ENCODE results near the gene KIF6.
A peak's percentile ranks its signal among the peaks of the same experiment; 100 is the strongest.
"Not testable (repeated sequence)": the region's sequence is repeated elsewhere in the genome, so short reads cannot be mapped to it uniquely, and the experiment has no call there.

Gene KIF6

DNA sequence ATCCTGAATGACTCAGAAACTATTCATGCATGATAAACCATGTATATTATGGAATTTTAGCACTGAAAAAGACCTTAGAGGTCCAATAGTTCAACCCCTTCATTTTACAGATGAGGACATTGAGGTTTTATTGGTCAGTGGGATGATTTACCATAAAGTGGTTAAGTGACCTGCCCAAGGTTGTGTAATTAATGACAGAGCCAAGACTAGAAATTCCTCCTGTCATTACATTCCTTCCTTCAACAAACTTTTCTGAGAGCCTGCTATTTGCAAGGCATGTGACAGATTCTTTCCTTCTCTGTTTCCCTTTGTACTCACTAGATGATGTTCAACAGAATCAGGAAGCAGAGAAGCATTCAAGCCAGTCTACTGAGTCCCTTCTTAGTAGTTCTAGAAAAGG lies 232.0 kb downstream of the KIF6 start:
- Histone ChIP-seq H3K4me3 (no peak overlapping the region), H3K27ac (no peak overlapping the region), H3K4me2 (no peak overlapping the region), H3K9ac (no peak overlapping the region), H3K36me3 (no peaks in the 10 kb centered on the region), H3K9me3 (replicated peaks in 1 of 11) (no peaks in the 10 kb centered on the region), H4K20me1 (no peaks in the 10 kb centered on the region), H3K27me3 (no peaks in the 10 kb centered on the region), H3K4me1 (no peaks in the 10 kb centered on the region)
- TF ChIP-seq Cebpa-rat (IDR thresholded peaks at IDR 0.05), result no peak

DNA sequence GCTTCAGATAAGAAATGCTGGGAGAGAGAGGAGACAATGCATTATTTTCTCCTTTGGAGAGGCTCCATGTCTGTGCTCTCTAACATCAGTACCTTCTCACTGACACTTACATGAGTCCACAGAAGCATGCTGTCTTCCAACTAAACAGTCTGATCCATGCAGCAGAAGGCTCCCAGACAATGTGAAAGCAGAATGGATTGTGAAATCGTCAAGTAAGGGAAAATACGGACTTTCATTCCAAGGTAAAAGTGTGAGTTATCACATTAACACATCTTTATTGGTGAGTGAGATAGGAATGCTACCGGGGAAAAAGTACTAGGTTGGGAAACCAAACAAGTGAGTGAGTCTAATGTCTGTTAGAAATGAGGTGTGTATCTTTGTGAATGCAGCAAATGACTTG lies 235.1 kb downstream of the KIF6 start:
- Histone ChIP-seq H3K9ac (no peak overlapping the region), H3K36me3 (no peaks in the 10 kb centered on the region), H3K27me3 (no peaks in the 10 kb centered on the region), H3K4me3 (no peak overlapping the region), H3K4me2 (no peak overlapping the region), H4K20me1 (no peaks in the 10 kb centered on the region), H3K9me3 (replicated peaks in 1 of 11) (no peaks in the 10 kb centered on the region), H3K27ac (no peak overlapping the region), H3K4me1 (no peaks in the 10 kb centered on the region)
- peak in 1 of 11 experiments; percentile 40; a peak in 1 of 22 replicates for TF ChIP-seq Cebpa-rat (IDR thresholded peaks at IDR 0.05)

DNA sequence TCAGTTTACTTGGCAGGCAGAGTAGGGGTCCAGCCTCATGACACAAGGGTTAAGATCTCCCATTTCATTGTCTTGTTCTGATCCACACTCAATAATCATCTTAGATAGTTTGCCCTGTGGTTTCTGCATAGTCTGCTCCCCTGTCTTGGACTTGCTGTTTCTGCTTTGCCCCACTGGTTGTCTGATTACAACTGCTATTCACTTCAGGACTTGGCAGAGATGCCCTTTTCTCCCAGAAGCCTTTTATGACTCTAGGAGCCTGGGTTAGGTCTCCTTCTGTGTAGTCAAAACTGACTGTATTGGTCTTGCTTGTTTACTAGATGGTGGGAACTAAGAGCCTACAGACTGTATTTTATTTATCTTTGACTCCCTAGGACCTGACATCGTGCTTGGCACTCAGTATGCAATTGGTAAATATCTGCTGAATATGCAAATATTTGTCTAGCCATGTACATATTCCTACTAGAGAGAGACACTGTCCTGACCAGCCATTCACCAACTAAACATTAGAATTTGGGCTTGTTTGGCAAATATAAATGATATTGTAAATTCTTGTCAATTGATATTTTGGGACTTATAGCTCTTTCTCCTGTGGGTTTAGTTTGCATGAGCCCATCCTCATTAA lies 236.8 kb downstream of the KIF6 start:
- no peaks in the 10 kb centered on the region for H3K4me1 ChIP-seq
- H3K27ac ChIP-seq, result no peak overlapping the region
- no peak overlapping the region for H3K4me3 ChIP-seq
- H3K9me3 ChIP-seq (replicated peaks in 1 of 11), result no peaks in the 10 kb centered on the region
- TF ChIP-seq Cebpa-rat (IDR thresholded peaks at IDR 0.05), result no peak
- no peaks in the 10 kb centered on the region for H3K27me3 ChIP-seq
- H3K4me2 ChIP-seq, result no peak overlapping the region
- no peaks in the 10 kb centered on the region for H3K36me3 ChIP-seq
- H3K9ac ChIP-seq, result no peak overlapping the region
- H4K20me1 ChIP-seq, result no peaks in the 10 kb centered on the region

DNA sequence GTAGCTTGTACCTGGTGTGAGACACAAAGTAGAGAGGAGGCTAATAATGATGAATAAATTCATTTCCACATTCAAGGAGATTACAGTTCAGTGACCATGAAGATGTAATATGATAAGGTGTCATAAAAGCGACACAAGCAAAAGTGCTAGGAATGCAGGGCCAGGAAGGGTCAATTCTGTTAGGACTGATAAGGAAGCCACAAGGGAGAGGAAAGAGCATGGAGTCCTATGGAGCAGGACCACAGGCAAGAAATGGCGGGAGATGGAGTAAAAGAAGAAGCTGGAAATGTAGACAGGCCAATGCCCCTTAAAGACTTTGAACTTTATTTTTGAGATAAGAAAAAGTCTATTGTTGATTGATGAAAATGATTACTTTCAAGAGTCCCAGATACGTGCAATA lies 240.9 kb downstream of the KIF6 start:
- H3K9me3 ChIP-seq (replicated peaks in 1 of 11), result peaks cover 0 to 4% (median 0%) of the 10 kb centered on the region in 11 experiments; a peak in 3 of 22 replicates

DNA sequence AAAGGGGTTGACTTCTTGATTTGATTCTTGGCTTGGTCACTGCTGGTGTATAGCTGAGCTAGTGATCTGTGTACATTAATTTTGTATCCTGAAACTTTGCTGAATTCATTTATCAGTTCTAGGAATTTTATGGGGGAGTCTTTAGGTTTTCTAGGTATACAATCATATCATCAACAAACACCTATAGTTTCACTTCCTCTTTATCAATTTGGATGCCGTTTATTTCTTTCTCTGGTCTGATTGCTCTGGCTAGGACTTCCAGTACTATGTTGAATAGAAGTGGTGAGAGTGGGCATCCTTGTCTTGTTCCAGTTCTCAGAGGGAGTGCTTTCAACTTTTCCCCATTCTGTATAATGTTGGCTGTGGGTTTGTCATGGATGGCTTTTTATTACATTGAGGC lies 245.4 kb downstream of the KIF6 start:
- not testable (repeated sequence) for H3K4me2 ChIP-seq, H3K9ac ChIP-seq, H3K4me1 ChIP-seq, H3K36me3 ChIP-seq, H3K27ac ChIP-seq, H4K20me1 ChIP-seq, H3K4me3 ChIP-seq, H3K27me3 ChIP-seq
- peaks cover 0 to 13% (median 0%) of the 10 kb centered on the region in 11 experiments; a peak in 3 of 22 replicates for H3K9me3 ChIP-seq (replicated peaks in 1 of 11)

More for the DNA sequence above, 240.9 kb downstream of the KIF6 start:
- TF ChIP-seq Cebpa-rat (IDR thresholded peaks at IDR 0.05), result no peak
- no peak overlapping the region for H3K9ac ChIP-seq
- H3K36me3 ChIP-seq, result no peaks in the 10 kb centered on the region
- no peak overlapping the region for H3K27ac ChIP-seq
- no peak overlapping the region for H3K4me2 ChIP-seq
- H4K20me1 ChIP-seq, result no peaks in the 10 kb centered on the region
- no peak overlapping the region for H3K4me3 ChIP-seq
- no peaks in the 10 kb centered on the region for H3K27me3 ChIP-seq
- H3K4me1 ChIP-seq, result no peaks in the 10 kb centered on the region

DNA sequence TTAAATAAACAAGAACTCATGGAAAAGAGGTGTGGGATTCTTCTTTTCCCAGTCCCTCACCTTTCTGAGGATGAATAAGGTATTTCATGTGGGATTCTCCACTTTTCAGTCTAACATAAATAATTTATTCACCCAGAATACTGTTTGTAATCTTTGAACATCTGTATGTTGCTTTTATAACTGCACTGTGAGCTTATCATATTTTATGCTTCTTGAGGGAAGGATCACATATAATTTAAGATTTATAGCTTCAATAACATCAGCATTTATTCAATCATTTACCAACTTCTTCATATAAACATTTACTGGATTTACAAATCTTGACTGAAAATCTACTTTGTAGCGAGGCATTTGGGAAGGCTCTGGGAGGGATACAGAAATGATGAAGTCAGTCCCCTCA lies 248.5 kb downstream of the KIF6 start:
- Histone ChIP-seq H3K9me3 (replicated peaks in 1 of 11) (peaks cover 0 to 13% (median 0%) of the 10 kb centered on the region in 11 experiments; a peak in 3 of 22 replicates), H3K4me3 (no peak overlapping the region), H3K9ac (no peak overlapping the region), H4K20me1 (no peaks in the 10 kb centered on the region), H3K4me2 (no peak overlapping the region), H3K27ac (no peak overlapping the region), H3K4me1 (peaks cover 6 to 24% (median 17%) of the 10 kb centered on the region in 10 experiments; a peak in 19 of 20 replicates), H3K36me3 (no peaks in the 10 kb centered on the region), H3K27me3 (no peaks in the 10 kb centered on the region)
- TF ChIP-seq Cebpa-rat (IDR thresholded peaks at IDR 0.05), result no peak

DNA sequence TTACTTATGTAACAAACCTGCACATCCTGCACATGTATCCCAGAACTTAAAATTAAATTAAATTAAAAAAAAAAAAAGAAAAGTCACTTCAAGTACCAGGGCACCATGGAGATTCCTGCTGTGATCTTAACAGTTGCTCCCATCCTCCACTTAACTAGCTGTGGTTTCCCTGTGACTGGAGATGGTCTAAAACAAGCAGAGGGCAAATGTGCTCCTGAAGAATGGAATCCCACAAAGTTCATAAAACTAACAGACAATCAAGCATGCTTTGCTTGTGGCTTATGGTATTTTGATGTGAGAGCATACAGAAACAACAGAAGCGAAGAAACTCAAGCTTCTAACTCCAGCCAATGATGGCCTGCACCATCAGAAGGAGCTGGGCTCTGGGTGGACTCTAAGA lies 249.1 kb downstream of the KIF6 start:
- Histone ChIP-seq H3K9ac (no peak overlapping the region), H3K4me3 (no peak overlapping the region), H3K36me3 (no peaks in the 10 kb centered on the region), H3K4me2 (no peak overlapping the region), H3K27ac (no peak overlapping the region), H3K9me3 (replicated peaks in 1 of 11) (peaks cover 0 to 13% (median 0%) of the 10 kb centered on the region in 11 experiments; a peak in 3 of 22 replicates), H3K27me3 (no peaks in the 10 kb centered on the region), H3K4me1 (peaks cover 6 to 24% (median 19%) of the 10 kb centered on the region in 10 experiments; a peak in 19 of 20 replicates), H4K20me1 (no peaks in the 10 kb centered on the region)
- TF ChIP-seq Cebpa-rat (IDR thresholded peaks at IDR 0.05), result no peak

DNA sequence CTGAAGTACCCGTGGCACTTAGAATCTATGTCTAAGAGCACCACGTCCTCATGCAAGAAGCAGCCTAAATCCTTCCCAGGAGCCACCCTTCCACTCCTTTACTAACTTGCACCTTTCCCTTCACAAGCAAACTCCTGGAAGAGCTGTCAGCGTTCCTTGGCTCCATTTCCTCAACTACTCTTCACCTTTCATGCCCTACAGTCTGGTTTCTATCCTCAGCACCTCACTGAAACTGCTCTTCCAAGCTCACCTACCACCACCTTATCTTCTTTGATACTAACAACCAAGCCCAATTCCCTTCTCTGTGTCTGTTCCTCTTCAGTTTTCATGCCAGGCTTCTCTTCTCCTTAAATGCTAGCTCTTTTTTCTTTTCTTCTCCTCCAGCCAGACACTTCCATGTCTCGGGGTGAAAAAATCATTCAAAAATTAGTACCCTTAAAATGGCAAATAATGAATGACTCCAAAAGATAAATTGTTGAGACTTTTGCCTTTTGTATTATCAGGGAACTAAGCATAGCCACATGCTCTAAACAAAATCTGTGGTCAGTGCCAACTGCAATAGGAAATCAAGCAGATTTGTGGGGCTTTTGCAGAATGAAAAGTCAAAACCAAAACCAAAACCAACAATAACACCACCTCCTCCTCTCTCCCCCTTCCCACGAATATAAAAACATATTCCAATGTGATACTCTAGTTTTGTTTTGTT lies 253.1 kb downstream of the KIF6 start:
- Histone ChIP-seq H3K9me3 (replicated peaks in 1 of 11) (peaks cover 0 to 11% (median 0%) of the 10 kb centered on the region in 11 experiments; a peak in 3 of 22 replicates), H3K36me3 (no peaks in the 10 kb centered on the region), H4K20me1 (no peaks in the 10 kb centered on the region), H3K4me3 (no peak overlapping the region), H3K27me3 (no peaks in the 10 kb centered on the region), H3K27ac (peak overlapping the region in 7 of 11 experiments; percentile 6 to 54 (median 39); a peak in 9 of 22 replicates), H3K9ac (no peak overlapping the region; a peak in 1 of 22 replicates), H3K4me2 (peak overlapping the region; percentile 41 to 65 (median 47)), H3K4me1 (peaks cover 6 to 24% (median 19%) of the 10 kb centered on the region in 10 experiments; a peak in 19 of 20 replicates)
- TF ChIP-seq Cebpa-rat (IDR thresholded peaks at IDR 0.05), result no peak

DNA sequence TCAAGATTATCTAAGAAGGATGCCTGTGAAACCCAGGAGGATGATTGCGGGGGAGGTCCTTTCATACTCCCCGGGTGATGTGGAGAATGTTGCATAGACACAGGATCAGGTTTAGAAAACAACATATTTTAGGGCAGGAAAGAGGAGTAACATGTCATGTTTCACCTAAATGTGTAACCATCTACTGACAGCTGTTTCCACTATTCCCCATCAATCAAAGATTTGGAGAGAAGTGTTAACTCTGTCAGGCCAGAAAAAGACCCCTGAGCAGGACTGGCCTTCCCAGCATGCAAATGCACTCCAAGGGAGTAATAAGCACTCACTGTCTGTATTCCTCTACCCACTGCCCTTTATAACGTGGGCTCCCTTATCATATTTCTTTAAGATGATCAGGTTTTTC lies 254.7 kb downstream of the KIF6 start:
- no peaks in the 10 kb centered on the region for H3K36me3 ChIP-seq
- no peak overlapping the region for H3K4me3 ChIP-seq
- no peak overlapping the region for H3K4me2 ChIP-seq
- no peak overlapping the region for H3K9ac ChIP-seq
- no peaks in the 10 kb centered on the region for H3K27me3 ChIP-seq
- H3K9me3 ChIP-seq (replicated peaks in 1 of 11), result peaks cover 0 to 7% (median 0%) of the 10 kb centered on the region in 11 experiments; a peak in 3 of 22 replicates
- H3K4me1 ChIP-seq, result peaks cover 6 to 24% (median 19%) of the 10 kb centered on the region in 10 experiments; a peak in 19 of 20 replicates
- no peaks in the 10 kb centered on the region for H4K20me1 ChIP-seq
- no peak for TF ChIP-seq Cebpa-rat (IDR thresholded peaks at IDR 0.05)
- H3K27ac ChIP-seq, result no peak overlapping the region

All from BLaER1 treated with 17β-estradiol and CSF1 and Interleukin-3, amounts not matched to agents 10 nM and 100 nM (cell line).